Neural cell (in vitro differentiated cells): ENCODE results near the gene SLC35E4.

Source experiments
- CTCF ChIP-seq: fragments of 450-650 bp; IDR thresholded peaks from 2 replicates; pipeline ENCODE4 v1.5.1; 2014; ENCODE audit warnings: antibody characterized with exemption, mild to moderate bottlenecking, moderate library complexity; ENCODE audit not compliant: poor library complexity, severe bottlenecking
- EP300 ChIP-seq: fragments of 450-650 bp; conservative IDR thresholded peaks from 2 replicates; pipeline ENCODE4 v1.6.1; 2014; ENCODE audit warnings: antibody characterized with exemption, mild to moderate bottlenecking, moderate library complexity; ENCODE audit not compliant: poor library complexity, severe bottlenecking
- EZH2 ChIP-seq: fragments of 200-600, 300-800 bp; shearing (Covaris generic), sonication (generic); IDR thresholded peaks from 2 replicates; pipeline ENCODE4 v1.6.1; 2014; ENCODE audit warnings: antibody characterized with exemption, low read length, borderline replicate concordance, mild to moderate bottlenecking; ENCODE audit not compliant: insufficient read depth, poor library complexity, severe bottlenecking
- POLR2AphosphoS5 ChIP-seq: IDR thresholded peaks from 2 replicates; pipeline ENCODE4 v1.6.1; 2012
- TAF1 ChIP-seq: IDR thresholded peaks from 2 replicates; pipeline ENCODE4 v1.6.1; 2012; ENCODE audit warnings: low read depth
- TF ChIP-seq, protein P1 (sequence below): IDR thresholded peaks from 2 replicates; pipeline ENCODE4 v1.6.1; 2012; ENCODE audit warnings: borderline replicate concordance

DNA sequence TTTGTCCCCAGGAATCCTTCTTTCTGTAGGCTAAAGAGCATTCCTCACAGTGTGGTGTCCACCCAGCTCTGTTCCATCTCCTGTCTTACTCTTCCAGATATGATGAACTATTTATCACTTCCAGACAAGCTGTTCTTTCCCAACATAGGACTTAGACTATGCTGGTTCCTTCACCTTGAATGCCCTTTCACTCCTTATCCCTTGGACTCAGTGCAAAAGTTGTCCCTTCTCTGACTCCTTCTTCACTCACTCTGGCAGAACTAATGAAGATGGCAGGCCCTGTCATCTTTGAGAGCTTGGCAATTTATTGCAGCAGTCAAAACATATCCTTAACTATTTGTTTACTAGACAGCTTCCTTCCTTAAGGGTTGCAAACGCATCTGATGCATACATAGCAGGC, 55.6 kb downstream of the SLC35E4 start:
- TF ChIP-seq CTCF, result no peak
- TF ChIP-seq EZH2, result no peak
- peak; percentile 36 for TF ChIP-seq POLR2AphosphoS5
- TF ChIP-seq EP300, result no peak
- TF ChIP-seq, protein P1, sequence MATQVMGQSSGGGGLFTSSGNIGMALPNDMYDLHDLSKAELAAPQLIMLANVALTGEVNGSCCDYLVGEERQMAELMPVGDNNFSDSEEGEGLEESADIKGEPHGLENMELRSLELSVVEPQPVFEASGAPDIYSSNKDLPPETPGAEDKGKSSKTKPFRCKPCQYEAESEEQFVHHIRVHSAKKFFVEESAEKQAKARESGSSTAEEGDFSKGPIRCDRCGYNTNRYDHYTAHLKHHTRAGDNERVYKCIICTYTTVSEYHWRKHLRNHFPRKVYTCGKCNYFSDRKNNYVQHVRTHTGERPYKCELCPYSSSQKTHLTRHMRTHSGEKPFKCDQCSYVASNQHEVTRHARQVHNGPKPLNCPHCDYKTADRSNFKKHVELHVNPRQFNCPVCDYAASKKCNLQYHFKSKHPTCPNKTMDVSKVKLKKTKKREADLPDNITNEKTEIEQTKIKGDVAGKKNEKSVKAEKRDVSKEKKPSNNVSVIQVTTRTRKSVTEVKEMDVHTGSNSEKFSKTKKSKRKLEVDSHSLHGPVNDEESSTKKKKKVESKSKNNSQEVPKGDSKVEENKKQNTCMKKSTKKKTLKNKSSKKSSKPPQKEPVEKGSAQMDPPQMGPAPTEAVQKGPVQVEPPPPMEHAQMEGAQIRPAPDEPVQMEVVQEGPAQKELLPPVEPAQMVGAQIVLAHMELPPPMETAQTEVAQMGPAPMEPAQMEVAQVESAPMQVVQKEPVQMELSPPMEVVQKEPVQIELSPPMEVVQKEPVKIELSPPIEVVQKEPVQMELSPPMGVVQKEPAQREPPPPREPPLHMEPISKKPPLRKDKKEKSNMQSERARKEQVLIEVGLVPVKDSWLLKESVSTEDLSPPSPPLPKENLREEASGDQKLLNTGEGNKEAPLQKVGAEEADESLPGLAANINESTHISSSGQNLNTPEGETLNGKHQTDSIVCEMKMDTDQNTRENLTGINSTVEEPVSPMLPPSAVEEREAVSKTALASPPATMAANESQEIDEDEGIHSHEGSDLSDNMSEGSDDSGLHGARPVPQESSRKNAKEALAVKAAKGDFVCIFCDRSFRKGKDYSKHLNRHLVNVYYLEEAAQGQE, result no peak
- TF ChIP-seq TAF1, result no peak
